Keratinocyte (primary cell): Measurements from ENCODE around the gene SH3BGRL3. TPM values are rescaled to one million over a fixed set of nuclear protein-coding genes. Genes with fewer than 3 reads are reported as not detected.

Experiments
- DNase-seq: peaks from one replicate; pipeline ENCODE4 v3.0.0-alpha.2; 2011; ENCODE audit warnings: low read depth, missing footprints, low spot score
- FAIRE-seq: peaks from 2 replicates; lab custom pipeline; 2011; peaks lifted over from hg19 to GRCh38; lab: Jason Lieb, UNC
- H2AFZ ChIP-seq: 2 replicates; pipeline ENCODE4 v1.6.0; 2012; ENCODE audit warnings: low read length, control low read depth, inconsistent platforms; ENCODE audit not compliant: control insufficient read depth
- H3K27ac ChIP-seq: 2 replicates; pipeline ENCODE4 v1.5.1; 2011; ENCODE audit warnings: low read length; ENCODE audit not compliant: control insufficient read depth, insufficient read depth
- H3K27me3 ChIP-seq: 3 replicates; pipeline ENCODE4 v1.6.0; 2011; ENCODE audit warnings: low read length; ENCODE audit not compliant: control insufficient read depth, insufficient read depth; ENCODE audit errors: extremely low read depth
- H3K36me3 ChIP-seq, 2 experiments: 2 replicates in 1 of 2; 3 replicates in 1 of 2; pipeline ENCODE4 v1.5.1; 2011; ENCODE audit warnings: low read length in 2 of 2, mild to moderate bottlenecking in 1 of 2; ENCODE audit not compliant: control insufficient read depth in 2 of 2, insufficient read depth in 2 of 2; ENCODE audit errors: extremely low read depth in 1 of 2
- H3K4me1 ChIP-seq: 3 replicates; pipeline ENCODE4 v1.5.1; 2011; ENCODE audit warnings: low read length; ENCODE audit not compliant: control insufficient read depth, insufficient read depth; ENCODE audit errors: extremely low read depth
- H3K4me2 ChIP-seq: 3 replicates; pipeline ENCODE4 v1.6.0; 2011; ENCODE audit warnings: low read depth, low read length; ENCODE audit not compliant: control insufficient read depth, insufficient read depth; ENCODE audit errors: extremely low read depth
- H3K4me3 ChIP-seq, 3 experiments: fragments of 200-600 bp in 1 of 3; sonication (generic) in 1 of 3; 2 replicates in 2 of 3; 3 replicates in 1 of 3; pipeline ENCODE4 v1.5.1; 2011 to 2016; ENCODE audit warnings: low read length in 3 of 3, mild to moderate bottlenecking in 3 of 3, control low read depth in 2 of 3, inconsistent platforms in 1 of 3, low read depth in 1 of 3, mixed read lengths in 1 of 3, mixed run types in 1 of 3, moderate library complexity in 1 of 3; ENCODE audit not compliant: control insufficient read depth in 2 of 3, insufficient read depth in 2 of 3; ENCODE audit errors: extremely low read depth in 1 of 3
- H3K79me2 ChIP-seq: 2 replicates; pipeline ENCODE4 v1.6.0; 2012; ENCODE audit warnings: low read length; ENCODE audit not compliant: control insufficient read depth, insufficient read depth
- H3K9ac ChIP-seq: 3 replicates; pipeline ENCODE4 v1.6.0; 2011; ENCODE audit warnings: low read length; ENCODE audit not compliant: control insufficient read depth, insufficient read depth; ENCODE audit errors: extremely low read depth
- H3K9me1 ChIP-seq: 3 replicates; pipeline ENCODE4 v1.6.0; 2011; ENCODE audit warnings: low read length; ENCODE audit not compliant: control insufficient read depth, insufficient read depth; ENCODE audit errors: extremely low read depth
- H3K9me3 ChIP-seq: 2 replicates; pipeline ENCODE4 v1.5.1; 2012; ENCODE audit warnings: low read depth, low read length; ENCODE audit not compliant: control insufficient read depth
- H4K20me1 ChIP-seq: 3 replicates; pipeline ENCODE4 v1.6.0; 2011; ENCODE audit warnings: low read length; ENCODE audit not compliant: control insufficient read depth, insufficient read depth; ENCODE audit errors: extremely low read depth
- CTCF ChIP-seq, 3 experiments: IDR thresholded peaks in 1 of 3; conservative IDR thresholded peaks in 1 of 3; optimal IDR thresholded peaks in 1 of 3; 2 replicates in 2 of 3; 3 replicates in 1 of 3; pipeline versions ENCODE3 to v1.5.1; 2011; ENCODE audit warnings: low read length in 3 of 3, mild to moderate bottlenecking in 3 of 3, moderate library complexity in 2 of 3, control low read depth in 1 of 3, inconsistent platforms in 1 of 3; ENCODE audit not compliant: insufficient read depth in 2 of 3; ENCODE audit errors: extremely low read depth in 1 of 3
- EZH2 ChIP-seq: IDR thresholded peaks from one replicate; pipeline ENCODE4 v1.6.1; 2012; ENCODE audit warnings: inconsistent platforms, mild to moderate bottlenecking, low read length, moderate library complexity
- dilution Hi-C: fragments of 300-500 bp; cut with MboI; formaldehyde crosslinking; loops from one replicate; pipeline ENCODE4 v1.7.0; 2020; ENCODE audit warnings: low sequenced_read_pairs; ENCODE audit not compliant: extremely low pct_ligation_motif_present
- polyA plus RNA-seq, 5 experiments: library from polyadenylated mRNA; depleted of rRNA in 3 of 5; stranded (reverse) in 3 of 5; stranded (forward) in 1 of 5; unstranded in 1 of 5; fragments of >200 nt; gene quantifications; 1 replicate in 1 of 5; 2 replicates in 3 of 5; 3 replicates in 1 of 5; pipeline versions ENCODE4 v1.2.1 to v1.2.3, GENCODE V29; 2011 to 2012; ENCODE audit warnings: missing spikeins in 2 of 5, low read depth in 1 of 5, low replicate concordance in 1 of 5

Gene SH3BGRL3
- polyA plus RNA-seq, 1 donor (not counting 4 experiments of a cell fraction or from before 2014, with no cell fraction given) = 196 TPM

- H3K27me3 ChIP-seq = no peaks in the 10 kb centered on the region
- dilution Hi-C loops = no loop called here
Measured at GRCh38 chr1:26275580-26276431, 4.1 kb upstream of the SH3BGRL3 start.

GRCh38 chr1:26276432-26276838 lies 3.5 kb upstream of the SH3BGRL3 start:
- H3K4me1 ChIP-seq = peaks cover 63% of the 10 kb centered on the region
- DNase-seq (no peak), FAIRE-seq (no peak)
- dilution Hi-C loops = no loop called here
- no peak overlapping the region for H3K4me3 ChIP-seq
- H3K4me2 ChIP-seq = peak overlapping the region; percentile 63
- no peak overlapping the region for H2AFZ ChIP-seq
- H3K79me2 ChIP-seq = peaks cover 14% of the 10 kb centered on the region
- H4K20me1 ChIP-seq = peaks cover 2% of the 10 kb centered on the region
- peaks cover 6 to 27% of the 10 kb centered on the region in 2 experiments for H3K36me3 ChIP-seq
- H3K9ac ChIP-seq = peak overlapping the region; percentile 77
- peak overlapping the region; percentile 95 for H3K27ac ChIP-seq
- H3K27me3 ChIP-seq = no peaks in the 10 kb centered on the region
- H3K9me3 ChIP-seq = no peaks in the 10 kb centered on the region
- TF ChIP-seq EZH2 = no peak
- TF ChIP-seq CTCF (optimal IDR thresholded peaks at IDR 0.05 in 1 of 3, IDR thresholded peaks at IDR 0.05 in 1 of 3, conservative IDR thresholded peaks at IDR 0.05 in 1 of 3; ENCODE audit: extremely low read depth in 1 of 3, insufficient read depth in 2 of 3, low read length in 3 of 3) = no peak
- H3K9me1 ChIP-seq = no peaks in the 10 kb centered on the region

More at GRCh38 chr1:26275580-26276431, 4.1 kb upstream of the SH3BGRL3 start:
- peak; percentile 91 for DNase-seq
- Histone ChIP-seq H3K4me3 (no peak overlapping the region), H3K9me1 (no peaks in the 10 kb centered on the region), H4K20me1 (no peaks in the 10 kb centered on the region), H3K4me1 (peaks cover 56% of the 10 kb centered on the region), H3K4me2 (peak overlapping the region; percentile 63), H3K9me3 (no peaks in the 10 kb centered on the region), H2AFZ (no peak overlapping the region), H3K27ac (peak overlapping the region; percentile 95), H3K36me3 (peaks cover 2 to 27% of the 10 kb centered on the region in 2 experiments), H3K9ac (peak overlapping the region; percentile 77), H3K79me2 (peaks cover 8% of the 10 kb centered on the region)
- TF ChIP-seq CTCF (optimal IDR thresholded peaks at IDR 0.05 in 1 of 3, IDR thresholded peaks at IDR 0.05 in 1 of 3, conservative IDR thresholded peaks at IDR 0.05 in 1 of 3; ENCODE audit: extremely low read depth in 1 of 3, insufficient read depth in 2 of 3, low read length in 3 of 3) (peak in 2 of 3 experiments; percentile 75 to 80), EZH2 (no peak)
- peak; percentile 91 for FAIRE-seq
